ENCODE measurements around the gene NKTR.

Gene NKTR

GRCh38 chr3:42635111-42635510 is 34.6 kb downstream of the NKTR start:
- H3K4me3 ChIP-seq (replicated peaks; ENCODE audit: low read depth, low read length) = no peak overlapping the region
- DNase-seq (ENCODE audit: extremely low read depth, low read depth) = no peak
- TF ChIP-seq CTCF (IDR thresholded peaks at IDR 0.05; ENCODE audit: low read depth, low read length, missing control alignments) = no peak

- no peak for DNase-seq (ENCODE audit: extremely low read depth, low read depth)
- TF ChIP-seq CTCF (IDR thresholded peaks at IDR 0.05; ENCODE audit: low read depth, low read length, missing control alignments) = no peak
- no peak overlapping the region for H3K4me3 ChIP-seq (replicated peaks; ENCODE audit: low read depth, low read length)
Measured at GRCh38 chr3:42637001-42637400, 36.5 kb downstream of the NKTR start.

- H3K4me3 ChIP-seq (replicated peaks; ENCODE audit: low read depth, low read length) = no peak overlapping the region
Measured at GRCh38 chr3:42638339-42638842, 37.9 kb downstream of the NKTR start.

GRCh38 chr3:42639192-42639591 is 38.7 kb downstream of the NKTR start:
- H3K4me3 ChIP-seq (replicated peaks; ENCODE audit: low read depth, low read length) = no peak overlapping the region
- no peak for DNase-seq (ENCODE audit: extremely low read depth, low read depth)
- TF ChIP-seq CTCF (IDR thresholded peaks at IDR 0.05; ENCODE audit: low read depth, low read length, missing control alignments) = no peak

More at GRCh38 chr3:42638339-42638842, 37.9 kb downstream of the NKTR start:
- no peak for DNase-seq (ENCODE audit: extremely low read depth, low read depth)
- TF ChIP-seq CTCF (IDR thresholded peaks at IDR 0.05; ENCODE audit: low read depth, low read length, missing control alignments) = no peak

- H3K4me3 ChIP-seq (replicated peaks; ENCODE audit: low read depth, low read length) = no peak overlapping the region
- DNase-seq (ENCODE audit: extremely low read depth, low read depth) = no peak
- no peak for TF ChIP-seq CTCF (IDR thresholded peaks at IDR 0.05; ENCODE audit: low read depth, low read length, missing control alignments)
Measured at GRCh38 chr3:42640129-42640528, 39.6 kb downstream of the NKTR start.

- no peak for DNase-seq (ENCODE audit: extremely low read depth, low read depth)
- no peak overlapping the region for H3K4me3 ChIP-seq (replicated peaks; ENCODE audit: low read depth, low read length)
- TF ChIP-seq CTCF (IDR thresholded peaks at IDR 0.05; ENCODE audit: low read depth, low read length, missing control alignments) = no peak
Measured at GRCh38 chr3:42640771-42641370, 40.4 kb downstream of the NKTR start.

Data from HFF-Myc (cell line).